WTC11 (cell line): ENCODE data around the gene MVP. TPM values are rescaled to one million over a fixed set of nuclear protein-coding genes. Genes with fewer than 3 reads are reported as not detected.

Source experiments
- ATAC-seq: fragments of 200-7000 bp; cut with Tn5 transposase; 2 replicates; pipeline ENCODE4 v1.10.0; 2021; ENCODE audit warnings: mild to moderate bottlenecking, moderate library complexity
- CTCF ChIA-PET: fragments of 300-600 bp; sonication (Branson Sonifier 250); formaldehyde crosslinking; loops from one replicate; lab custom pipeline; 2021; ENCODE audit warnings: antibody characterized with exemption; lab: Charles Lee
- POLR2A ChIA-PET: fragments of 350-600 bp; sonication (Branson Sonifier 250); formaldehyde crosslinking; loops from one replicate; lab custom pipeline; 2021; ENCODE audit warnings: antibody characterized with exemption; lab: Charles Lee
- DNase-seq: peaks from one replicate; pipeline ENCODE4 v3.0.0; 2021; ENCODE audit warnings: low spot score
- H3K27ac Mint-ChIP-seq: 2 replicates; pipeline ENCODE4 v1.8.0; 2021; ENCODE audit warnings: mixed read lengths
- H3K27me3 Mint-ChIP-seq: 2 replicates; pipeline ENCODE4 v1.8.0; 2021; ENCODE audit warnings: low read depth, mild to moderate bottlenecking, moderate library complexity, mixed read lengths
- H3K36me3 Mint-ChIP-seq: 2 replicates; pipeline ENCODE4 v1.8.0; 2021; ENCODE audit warnings: mixed read lengths
- H3K4me1 Mint-ChIP-seq: 2 replicates; pipeline ENCODE4 v1.8.0; 2022; ENCODE audit warnings: mixed read lengths
- H3K4me3 Mint-ChIP-seq: 2 replicates; pipeline ENCODE4 v1.8.0; 2021; ENCODE audit warnings: mild to moderate bottlenecking, moderate library complexity, mixed read lengths
- H3K9me3 Mint-ChIP-seq: 2 replicates; pipeline ENCODE4 v1.8.0; 2021; ENCODE audit warnings: mixed read lengths
- ARID4B ChIP-seq: sonication (generic); formaldehyde crosslinking; IDR thresholded peaks from 2 replicates; pipeline ENCODE4 v1.8.0; 2023; ENCODE audit warnings: missing genetic modification reagents, mild to moderate bottlenecking, borderline replicate concordance
- FOXK1 ChIP-seq: sonication (generic); formaldehyde crosslinking; IDR thresholded peaks from 2 replicates; pipeline ENCODE4 v1.8.0; 2022; ENCODE audit warnings: mild to moderate bottlenecking, moderate library complexity, missing genetic modification reagents
- GTF2I ChIP-seq: fragments of 250-450 bp; sonication (Bioruptor Pico); conservative IDR thresholded peaks from 2 replicates; pipeline ENCODE4 v1.4.0; 2021; ENCODE audit warnings: mild to moderate bottlenecking
- JAZF1 ChIP-seq: fragments of 250-450 bp; sonication (Bioruptor Pico); IDR thresholded peaks from 2 replicates; pipeline ENCODE4 v1.9.0; 2021; ENCODE audit warnings: moderate library complexity, mild to moderate bottlenecking, inconsistent platforms
- MAX ChIP-seq: sonication (generic); formaldehyde crosslinking; IDR thresholded peaks from 2 replicates; pipeline ENCODE4 v1.8.0; 2022; ENCODE audit warnings: mild to moderate bottlenecking, missing genetic modification reagents
- NFE2L1 ChIP-seq: sonication (generic); formaldehyde crosslinking; IDR thresholded peaks from 2 replicates; pipeline ENCODE4 v1.8.1; 2023; ENCODE audit warnings: missing genetic modification reagents
- NFYB ChIP-seq: sonication (generic); formaldehyde crosslinking; conservative IDR thresholded peaks from 2 replicates; pipeline ENCODE4 v1.8.0; 2022; ENCODE audit warnings: low read depth, missing genetic modification reagents
- NR3C1 ChIP-seq: sonication (generic); formaldehyde crosslinking; conservative IDR thresholded peaks from 2 replicates; pipeline ENCODE4 v1.8.1; 2023; ENCODE audit warnings: low read depth, mild to moderate bottlenecking, missing genetic modification reagents
- OVOL2 ChIP-seq: fragments of 250-450 bp; sonication (Bioruptor Pico); IDR thresholded peaks from 2 replicates; pipeline ENCODE4 v1.9.0; 2021; ENCODE audit warnings: mild to moderate bottlenecking, borderline replicate concordance
- TCF7 ChIP-seq: sonication (generic); formaldehyde crosslinking; IDR thresholded peaks from 2 replicates; pipeline ENCODE4 v1.8.0; 2022; ENCODE audit warnings: mild to moderate bottlenecking, low read depth, missing genetic modification reagents, moderate library complexity
- TEAD1 ChIP-seq: sonication (generic); formaldehyde crosslinking; IDR thresholded peaks from 2 replicates; pipeline ENCODE4 v1.8.0; 2022; ENCODE audit warnings: mild to moderate bottlenecking, missing genetic modification reagents
- TP53 ChIP-seq: sonication (generic); formaldehyde crosslinking; IDR thresholded peaks from 2 replicates; pipeline ENCODE4 v1.8.1; 2023; ENCODE audit warnings: mild to moderate bottlenecking, missing genetic modification reagents
- USF2 ChIP-seq: sonication (generic); formaldehyde crosslinking; IDR thresholded peaks from 2 replicates; pipeline ENCODE4 v1.8.1; 2023; ENCODE audit warnings: mild to moderate bottlenecking, missing genetic modification reagents, moderate library complexity
- ZBTB21 ChIP-seq: sonication (generic); formaldehyde crosslinking; IDR thresholded peaks from 2 replicates; pipeline ENCODE4 v1.8.1; 2023; ENCODE audit warnings: mild to moderate bottlenecking, missing genetic modification reagents, borderline replicate concordance
- total RNA-seq: library from RNA; stranded (reverse); gene quantifications from 3 replicates; pipeline ENCODE4 v1.2.3, GENCODE V29; 2021
- TF ChIP-seq, protein P1 (sequence below): sonication (generic); formaldehyde crosslinking; IDR thresholded peaks from 2 replicates; pipeline ENCODE4 v1.8.1; 2023; ENCODE audit warnings: mild to moderate bottlenecking, missing genetic modification reagents
- TF ChIP-seq, protein P2 (sequence below): sonication (generic); formaldehyde crosslinking; IDR thresholded peaks from 2 replicates; pipeline ENCODE4 v1.8.1; 2022; ENCODE audit warnings: mild to moderate bottlenecking, missing genetic modification reagents, moderate library complexity, borderline replicate concordance

MVP gene
- total RNA-seq, 1 experiment from 2014 or later = 10.8 TPM

DNA sequence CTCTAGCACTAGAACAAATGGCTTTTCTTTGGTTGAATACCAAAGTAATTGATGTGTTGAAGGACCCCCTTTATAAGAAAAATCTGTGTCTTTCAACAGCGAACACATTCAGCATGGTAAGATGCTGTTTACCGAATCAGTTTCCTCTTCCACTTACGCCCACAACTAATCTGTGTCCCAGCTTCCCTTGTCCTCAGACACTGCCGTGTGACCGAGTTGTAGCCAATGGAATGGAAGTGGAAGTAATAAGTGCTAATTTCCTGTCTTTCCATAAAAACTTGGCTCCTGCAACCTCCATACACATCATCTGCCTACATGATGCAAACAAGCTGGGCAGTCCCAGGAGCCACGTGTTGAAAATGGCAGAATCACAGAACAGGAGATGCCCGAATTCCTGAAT is 32.4 kb downstream of the MVP start:
- H3K4me3 Mint-ChIP-seq = no peak overlapping the region

More for the DNA sequence above, 32.4 kb downstream of the MVP start:
- Mint-ChIP-seq H3K36me3 (no peaks in the 10 kb centered on the region), H3K27me3 (no peaks in the 10 kb centered on the region; the same call in 1 of the 2 replicates), H3K4me1 (peaks cover 14% of the 10 kb centered on the region), H3K9me3 (no peaks in the 10 kb centered on the region), H3K27ac (no peak overlapping the region)
- ATAC-seq (no peak), DNase-seq (no peak)
- POLR2A ChIA-PET = interaction anchor here (0.9 kb wide), 1 partner anchor 25 kb away, joined by 3 read pairs; no protein-coding TSS in a partner anchor
- CTCF ChIA-PET = interaction anchor here (0.7 to 2.3 kb wide), 3 partner anchors 33 to 179 kb away, joined by 3 to 10 read pairs (median 5); partner anchors contain the start of genes MVP and TLCD3B
- TF ChIP-seq GTF2I (no peak), OVOL2 (CRISPR knock-in tag) (no peak), USF2 (peak; percentile 21; the same call in 1 of the 2 replicates), NR3C1 (CRISPR knock-in tag) (no peak), FOXK1 (no peak), NFYB (CRISPR knock-in tag) (peak; percentile 42; the same call in 1 of the 2 replicates), ZBTB21 (CRISPR knock-in tag) (no peak), ARID4B (no peak), TEAD1 (no peak), TP53 (CRISPR knock-in tag) (no peak), TCF7 (CRISPR knock-in tag) (no peak), JAZF1 (CRISPR knock-in tag) (no peak), MAX (CRISPR knock-in tag) (no peak), NFE2L1 (no peak)
- TF ChIP-seq, protein P1, sequence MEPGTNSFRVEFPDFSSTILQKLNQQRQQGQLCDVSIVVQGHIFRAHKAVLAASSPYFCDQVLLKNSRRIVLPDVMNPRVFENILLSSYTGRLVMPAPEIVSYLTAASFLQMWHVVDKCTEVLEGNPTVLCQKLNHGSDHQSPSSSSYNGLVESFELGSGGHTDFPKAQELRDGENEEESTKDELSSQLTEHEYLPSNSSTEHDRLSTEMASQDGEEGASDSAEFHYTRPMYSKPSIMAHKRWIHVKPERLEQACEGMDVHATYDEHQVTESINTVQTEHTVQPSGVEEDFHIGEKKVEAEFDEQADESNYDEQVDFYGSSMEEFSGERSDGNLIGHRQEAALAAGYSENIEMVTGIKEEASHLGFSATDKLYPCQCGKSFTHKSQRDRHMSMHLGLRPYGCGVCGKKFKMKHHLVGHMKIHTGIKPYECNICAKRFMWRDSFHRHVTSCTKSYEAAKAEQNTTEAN (CRISPR knock-in tag) = no peak
- TF ChIP-seq, protein P2, sequence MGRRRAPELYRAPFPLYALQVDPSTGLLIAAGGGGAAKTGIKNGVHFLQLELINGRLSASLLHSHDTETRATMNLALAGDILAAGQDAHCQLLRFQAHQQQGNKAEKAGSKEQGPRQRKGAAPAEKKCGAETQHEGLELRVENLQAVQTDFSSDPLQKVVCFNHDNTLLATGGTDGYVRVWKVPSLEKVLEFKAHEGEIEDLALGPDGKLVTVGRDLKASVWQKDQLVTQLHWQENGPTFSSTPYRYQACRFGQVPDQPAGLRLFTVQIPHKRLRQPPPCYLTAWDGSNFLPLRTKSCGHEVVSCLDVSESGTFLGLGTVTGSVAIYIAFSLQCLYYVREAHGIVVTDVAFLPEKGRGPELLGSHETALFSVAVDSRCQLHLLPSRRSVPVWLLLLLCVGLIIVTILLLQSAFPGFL (CRISPR knock-in tag) = no peak
